K562 (cell line): Measurements from ENCODE around the gene A1CF. TPM values are rescaled to one million over a fixed set of nuclear protein-coding genes. Genes with fewer than 3 reads are reported as not detected.

Source experiments
- FOXA1 ChIP-seq: fragments of 450-650 bp; IDR thresholded peaks from 2 replicates; pipeline ENCODE4 v1.6.1; 2016; ENCODE audit warnings: mild to moderate bottlenecking, borderline replicate concordance
- MGA ChIP-seq: fragments of 450-650 bp; IDR thresholded peaks from 2 replicates; pipeline ENCODE4 v1.6.1; 2016; ENCODE audit warnings: mild to moderate bottlenecking, moderate library complexity
- PML ChIP-seq: IDR thresholded peaks from 2 replicates; pipeline ENCODE4 v1.6.1; 2012; ENCODE audit warnings: low read length, inconsistent platforms
- XRCC4 ChIP-seq: IDR thresholded peaks from one replicate; pipeline ENCODE4 v1.6.1; 2011; ENCODE audit not compliant: insufficient read depth, insufficient read length; ENCODE audit errors: extremely low read depth
- polyA plus RNA-seq, 8 experiments: library from polyadenylated mRNA; depleted of rRNA in 4 of 8; stranded (reverse) in 5 of 8; unstranded in 3 of 8; fragments of >200 nt; fragmentation: Nextera tagmentation in 2 of 8; fragmentation: Illumina TruSeq in 1 of 8; extraction: Ambion mirVana in 2 of 8; extraction: Trizol in 1 of 8; gene quantifications; 2 replicates each; pipeline versions ENCODE4 v1.2.1 to v1.2.3, GENCODE V29; 2011 to 2014; ENCODE audit warnings: inconsistent platforms in 1 of 8, missing spikeins in 1 of 8
- total RNA-seq, 7 experiments: library from RNA; depleted of rRNA in 6 of 7; stranded (reverse); fragments of >200 nt in 6 of 7; fragmentation: Illumina TruSeq in 2 of 7; extraction: Trizol in 2 of 7; gene quantifications; 2 replicates each; pipeline versions ENCODE4 v1.2.1 to v1.2.3, GENCODE V29; 2011 to 2021; ENCODE audit warnings: low replicate concordance in 1 of 7

A1CF gene
- total and polyA plus RNA-seq, 9 of the 15 experiments (the other 6 are each of a cell fraction or from before 2014, with no cell fraction given): 0.11 TPM; not detected in 8

DNA sequence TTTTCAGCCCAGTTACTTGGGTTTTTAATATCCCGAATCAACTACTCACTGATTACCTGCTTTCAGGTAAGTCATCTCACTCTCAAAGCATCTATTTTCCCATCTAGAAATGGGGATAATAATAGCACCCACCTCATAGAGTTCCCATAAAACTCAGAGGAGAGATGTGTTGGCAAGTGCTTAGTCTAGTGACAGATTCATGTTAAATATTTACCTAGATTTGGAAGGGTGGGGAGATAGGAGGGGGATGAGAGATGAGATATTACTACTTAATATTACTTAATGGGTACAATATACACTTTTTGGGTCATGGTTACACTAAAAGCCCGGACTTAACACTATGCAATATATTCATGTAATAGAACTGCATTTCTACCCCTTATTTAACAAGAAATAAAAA is 7.0 kb upstream of the A1CF start (continued):
- TF ChIP-seq MGA (no peak), FOXA1 (no peak), PML (no peak), XRCC4 (no peak)
